ENCODE results near the gene MLX.
A peak's percentile ranks its signal among the peaks of the same experiment; 100 is the strongest.

MLX gene

GRCh38 chr17:42526031-42526444 lies 40.9 kb upstream of the MLX start:
- no peak for DNase-seq (ENCODE audit: low spot score)
- in situ Hi-C loops (cut with MboI; ENCODE audit: low sequenced_read_pairs, unreplicated experiment) = loop anchor here (5.0 kb wide), 1 partner anchor 204 kb away; no protein-coding TSS in a partner anchor

GRCh38 chr17:42527932-42528331 lies 39.0 kb upstream of the MLX start:
- no peak for TF ChIP-seq CTCF (IDR thresholded peaks at IDR 0.05; ENCODE audit: borderline replicate concordance, control extremely low read depth, extremely low read depth, insufficient read depth, missing control alignments)
- no peak for DNase-seq (ENCODE audit: low spot score)
- in situ Hi-C loops (cut with MboI; ENCODE audit: low sequenced_read_pairs, unreplicated experiment) = loop anchor here (5.0 kb wide), 1 partner anchor 206 kb away; no protein-coding TSS in a partner anchor

More at GRCh38 chr17:42526031-42526444, 40.9 kb upstream of the MLX start:
- no peak for TF ChIP-seq CTCF (IDR thresholded peaks at IDR 0.05; ENCODE audit: borderline replicate concordance, control extremely low read depth, extremely low read depth, insufficient read depth, missing control alignments)

GRCh38 chr17:42529061-42529460 lies 37.8 kb upstream of the MLX start:
- no peak for DNase-seq (ENCODE audit: low spot score)
- no peak for TF ChIP-seq CTCF (IDR thresholded peaks at IDR 0.05; ENCODE audit: borderline replicate concordance, control extremely low read depth, extremely low read depth, insufficient read depth, missing control alignments)
- in situ Hi-C loops (cut with MboI; ENCODE audit: low sequenced_read_pairs, unreplicated experiment) = loop anchor here (5.0 kb wide), 1 partner anchor 207 kb away; no protein-coding TSS in a partner anchor

GRCh38 chr17:42530952-42531454 lies 35.9 kb upstream of the MLX start:
- no peak for TF ChIP-seq CTCF (IDR thresholded peaks at IDR 0.05; ENCODE audit: borderline replicate concordance, control extremely low read depth, extremely low read depth, insufficient read depth, missing control alignments)
- in situ Hi-C loops (cut with MboI; ENCODE audit: low sequenced_read_pairs, unreplicated experiment) = no loop called here
- DNase-seq (ENCODE audit: low spot score) = no peak

GRCh38 chr17:42531455-42532354 lies 35.2 kb upstream of the MLX start:
- in situ Hi-C loops (cut with MboI; ENCODE audit: low sequenced_read_pairs, unreplicated experiment) = no loop called here
- peak; percentile 23 for TF ChIP-seq CTCF (IDR thresholded peaks at IDR 0.05; ENCODE audit: borderline replicate concordance, control extremely low read depth, extremely low read depth, insufficient read depth, missing control alignments)
- DNase-seq (ENCODE audit: low spot score) = peak; percentile 73

GRCh38 chr17:42535155-42536047 lies 31.5 kb upstream of the MLX start:
- no peak for DNase-seq (ENCODE audit: low spot score)
- TF ChIP-seq CTCF (IDR thresholded peaks at IDR 0.05; ENCODE audit: borderline replicate concordance, control extremely low read depth, extremely low read depth, insufficient read depth, missing control alignments) = no peak
- in situ Hi-C loops (cut with MboI; ENCODE audit: low sequenced_read_pairs, unreplicated experiment) = no loop called here

All from GM13976 (cell line).